DOHH2 (cell line): ENCODE results near the gene CD3G.

Experiments
- CTCF ChIP-seq: fragments of 200-600 bp; sonication (generic); IDR thresholded peaks from one replicate; pipeline ENCODE4 v1.5.1; 2014; ENCODE audit warnings: antibody characterized with exemption, mild to moderate bottlenecking, low read depth, low read length; ENCODE audit not compliant: poor library complexity, severe bottlenecking
- EZH2phosphoT487 ChIP-seq: fragments of 200-600 bp; sonication (generic); IDR thresholded peaks from 2 replicates; pipeline ENCODE4 v1.6.1; 2017; ENCODE audit warnings: borderline replicate concordance, mild to moderate bottlenecking, antibody characterized with exemption, low read length, moderate library complexity, mixed read lengths

GRCh38 chr11:118313242-118313641 is 30.9 kb upstream of the CD3G start:
- TF ChIP-seq CTCF (no peak), EZH2phosphoT487 (no peak)
